HCT116 (cell line): ENCODE measurements around the gene MRPL16. TPM values are rescaled to one million over a fixed set of nuclear protein-coding genes. Genes with fewer than 3 reads are reported as not detected.

ENCODE experiments used
- ATAC-seq: fragments of 200-7000 bp; cut with Tn5 transposase; 2 replicates; pipeline ENCODE4 v1.9.1; 2020; ENCODE audit warnings: mild to moderate bottlenecking, moderate library complexity
- BruUV-seq: library from RNA; stranded (reverse); fragments of 400-500 nt; replicated peaks from 2 replicates; lab custom pipeline; 2021; lab: Mats Ljungman, UMichigan
- CTCF ChIA-PET: fragments of 300-600 bp; sonication (Branson Sonifier 250); formaldehyde crosslinking; loops from one replicate; lab custom pipeline; 2021; ENCODE audit warnings: antibody characterized with exemption; lab: Charles Lee
- POLR2A ChIA-PET: fragments of 300-600, 350-600 bp; sonication (Branson Sonifier 250); formaldehyde crosslinking; loops from one replicate; lab custom pipeline; 2021; ENCODE audit warnings: antibody characterized with exemption; lab: Charles Lee
- RAD21 ChIA-PET, 2 experiments: fragments of 300-600 bp; sonication (Branson Sonifier 250); formaldehyde crosslinking; loops; one replicate each; lab custom pipeline; 2023; ENCODE audit warnings: low total read pairs in 2 of 2; ENCODE audit not compliant: uncharacterized antibody in 2 of 2, unreplicated experiment in 2 of 2, low non-redundant PET in 1 of 2; lab: Charles Lee
- DNase-seq: peaks from one replicate; pipeline ENCODE4 v3.0.0-alpha.2; 2010; ENCODE audit warnings: low read depth, low spot score
- H2AFZ ChIP-seq: fragments of 200-600 bp; shearing (Covaris generic), sonication (generic); 2 replicates; pipeline ENCODE4 v1.6.1; 2017; ENCODE audit warnings: low read depth, mixed run types, mixed read lengths, antibody characterized with exemption, low read length; ENCODE audit not compliant: poor library complexity, severe bottlenecking
- H3K27ac ChIP-seq: 2 replicates; pipeline ENCODE4 v1.5.1; 2012; ENCODE audit warnings: low read depth, low read length
- H3K27me3 ChIP-seq: fragments of 200-600 bp; sonication (generic); 2 replicates; pipeline ENCODE4 v1.6.1; 2016; ENCODE audit warnings: mixed run types, low read length, mixed read lengths; ENCODE audit not compliant: insufficient read depth
- H3K36me3 ChIP-seq, 2 experiments: fragments of 200-500 bp in 1 of 2; fragments of 200-600 bp in 1 of 2; sonication (Bioruptor generic) in 1 of 2; sonication (generic) in 1 of 2; 2 replicates each; pipeline versions ENCODE4 v1.5.1 to v1.6.1; 2014 to 2016; ENCODE audit warnings: low read length in 2 of 2, inconsistent platforms in 1 of 2, mixed read lengths in 1 of 2, mixed run types in 1 of 2; ENCODE audit not compliant: insufficient read depth in 2 of 2, control insufficient read depth in 1 of 2
- H3K4me1 ChIP-seq, 2 experiments: fragments of 200-600 bp in 1 of 2; sonication (generic) in 1 of 2; 2 replicates each; pipeline versions ENCODE4 v1.5.1 to v1.6.1; 2012 to 2017; ENCODE audit warnings: low read length in 2 of 2, inconsistent platforms in 1 of 2, mild to moderate bottlenecking in 1 of 2, mixed read lengths in 1 of 2, mixed run types in 1 of 2, moderate library complexity in 1 of 2; ENCODE audit not compliant: insufficient read depth in 2 of 2, control insufficient read depth in 1 of 2
- H3K4me2 ChIP-seq: fragments of 200-600 bp; sonication (generic); 2 replicates; pipeline ENCODE4 v1.6.1; 2017; ENCODE audit warnings: mixed run types, low read length, mixed read lengths
- H3K4me3 ChIP-seq, 2 experiments: fragments of 200-600 bp in 1 of 2; sonication (generic) in 1 of 2; replicated peaks in 1 of 2; 2 replicates each; pipeline ENCODE4 v1.5.1; 2011 to 2016; ENCODE audit warnings: low read length in 2 of 2, control low read depth in 1 of 2, low read depth in 1 of 2, mild to moderate bottlenecking in 1 of 2, mixed read lengths in 1 of 2, mixed run types in 1 of 2
- H3K79me2 ChIP-seq: fragments of 200-600 bp; sonication (generic); 2 replicates; pipeline ENCODE4 v1.6.1; 2017; ENCODE audit warnings: mild to moderate bottlenecking, mixed run types, low read length, moderate library complexity, mixed read lengths; ENCODE audit not compliant: insufficient read depth
- H3K9ac ChIP-seq: fragments of 200-600 bp; sonication (generic); 2 replicates; pipeline ENCODE4 v1.6.1; 2016; ENCODE audit warnings: low read length, mixed read lengths
- H3K9me2 ChIP-seq: fragments of 200-600 bp; sonication (generic), shearing (Covaris generic); 2 replicates; pipeline ENCODE4 v1.6.1; 2017; ENCODE audit warnings: mixed run types, mild to moderate bottlenecking, moderate library complexity; ENCODE audit not compliant: insufficient read depth
- H3K9me3 ChIP-seq, 2 experiments: fragments of 200-500 bp in 1 of 2; fragments of 200-600 bp in 1 of 2; sonication (Bioruptor generic) in 1 of 2; sonication (generic) in 1 of 2; 2 replicates each; pipeline ENCODE4 v1.6.1; 2014 to 2017; ENCODE audit warnings: low read length in 2 of 2, mixed read lengths in 2 of 2, inconsistent platforms in 1 of 2, low read depth in 1 of 2, mild to moderate bottlenecking in 1 of 2, mixed run types in 1 of 2, moderate library complexity in 1 of 2; ENCODE audit not compliant: control insufficient read depth in 1 of 2, insufficient read depth in 1 of 2
- H4K20me1 ChIP-seq: fragments of 200-600 bp; sonication (generic), shearing (Covaris generic); 2 replicates; pipeline ENCODE4 v1.6.1; 2017; ENCODE audit warnings: mixed run types, mild to moderate bottlenecking, moderate library complexity; ENCODE audit not compliant: insufficient read depth
- EGR1 ChIP-seq: IDR thresholded peaks from 2 replicates; pipeline ENCODE4 v1.6.1; 2012; ENCODE audit warnings: low read depth
- ELF1 ChIP-seq: IDR thresholded peaks from 2 replicates; pipeline ENCODE4 v1.6.1; 2012; ENCODE audit warnings: low read depth, borderline replicate concordance
- EZH2phosphoT487 ChIP-seq: fragments of 200-600 bp; IDR thresholded peaks from 2 replicates; pipeline ENCODE4 v1.6.1; 2018; ENCODE audit warnings: antibody characterized with exemption, borderline replicate concordance
- JUND ChIP-seq: IDR thresholded peaks from 2 replicates; pipeline ENCODE4 v1.6.1; 2012
- POLR2AphosphoS5 ChIP-seq: IDR thresholded peaks from 2 replicates; pipeline ENCODE4 v1.6.1; 2011; ENCODE audit warnings: mild to moderate bottlenecking, low read depth, low read length, moderate library complexity
- RAD21 ChIP-seq: IDR thresholded peaks from 2 replicates; pipeline ENCODE4 v1.6.1; 2012; ENCODE audit warnings: low read depth, mild to moderate bottlenecking
- SP1 ChIP-seq: IDR thresholded peaks from 2 replicates; pipeline ENCODE4 v1.6.1; 2012; ENCODE audit warnings: low read depth
- SRF ChIP-seq: IDR thresholded peaks from 2 replicates; pipeline ENCODE4 v1.6.1; 2012; ENCODE audit warnings: low read depth
- YY1 ChIP-seq: IDR thresholded peaks from 2 replicates; pipeline ENCODE4 v1.6.1; 2011; ENCODE audit warnings: low read length, low read depth, moderate library complexity, mild to moderate bottlenecking; ENCODE audit not compliant: insufficient replicate concordance; ENCODE audit errors: extremely low read depth
- ZNF274 ChIP-seq: fragments of 200-500 bp; sonication (Bioruptor generic); IDR thresholded peaks from 2 replicates; pipeline ENCODE4 v1.6.1; 2014; ENCODE audit warnings: mild to moderate bottlenecking, low read depth, low read length, inconsistent platforms
- intact Hi-C: fragments of 100-400 bp; cut with micrococcal nuclease; formaldehyde crosslinking; loops from 2 replicates; pipeline ENCODE4 v1.10.0; 2022
- total RNA-seq: library from RNA; stranded (reverse); gene quantifications from one replicate; pipeline ENCODE4 v1.2.1, GENCODE V29; 2021; ENCODE audit not compliant: unreplicated experiment
- TF ChIP-seq, protein P1 (sequence below): IDR thresholded peaks from 2 replicates; pipeline ENCODE4 v1.6.1; 2012
- TF ChIP-seq, protein P2 (sequence below): IDR thresholded peaks from 2 replicates; pipeline ENCODE4 v1.6.1; 2012
- TF ChIP-seq, protein P3 (sequence below): IDR thresholded peaks from 2 replicates; pipeline ENCODE4 v1.6.1; 2011; ENCODE audit warnings: mild to moderate bottlenecking, low read length, moderate library complexity; ENCODE audit not compliant: insufficient replicate concordance; ENCODE audit errors: extremely low read depth
- TF ChIP-seq, protein P4 (sequence below), 3 experiments: fragments of 200-600 bp in 1 of 3; sonication (generic) in 1 of 3; IDR thresholded peaks in 2 of 3; conservative IDR thresholded peaks in 1 of 3; 2 replicates each; pipeline ENCODE4 v1.5.1; 2012 to 2017; ENCODE audit warnings: low read depth in 2 of 3, low read length in 2 of 3, antibody characterized with exemption in 1 of 3, borderline replicate concordance in 1 of 3, control low read depth in 1 of 3, mild to moderate bottlenecking in 1 of 3, mixed read lengths in 1 of 3, mixed run types in 1 of 3, moderate library complexity in 1 of 3; ENCODE audit not compliant: insufficient read depth in 1 of 3

The MRPL16 gene
- total RNA-seq, 1 experiment from 2014 or later = 61.0 TPM

DNA sequence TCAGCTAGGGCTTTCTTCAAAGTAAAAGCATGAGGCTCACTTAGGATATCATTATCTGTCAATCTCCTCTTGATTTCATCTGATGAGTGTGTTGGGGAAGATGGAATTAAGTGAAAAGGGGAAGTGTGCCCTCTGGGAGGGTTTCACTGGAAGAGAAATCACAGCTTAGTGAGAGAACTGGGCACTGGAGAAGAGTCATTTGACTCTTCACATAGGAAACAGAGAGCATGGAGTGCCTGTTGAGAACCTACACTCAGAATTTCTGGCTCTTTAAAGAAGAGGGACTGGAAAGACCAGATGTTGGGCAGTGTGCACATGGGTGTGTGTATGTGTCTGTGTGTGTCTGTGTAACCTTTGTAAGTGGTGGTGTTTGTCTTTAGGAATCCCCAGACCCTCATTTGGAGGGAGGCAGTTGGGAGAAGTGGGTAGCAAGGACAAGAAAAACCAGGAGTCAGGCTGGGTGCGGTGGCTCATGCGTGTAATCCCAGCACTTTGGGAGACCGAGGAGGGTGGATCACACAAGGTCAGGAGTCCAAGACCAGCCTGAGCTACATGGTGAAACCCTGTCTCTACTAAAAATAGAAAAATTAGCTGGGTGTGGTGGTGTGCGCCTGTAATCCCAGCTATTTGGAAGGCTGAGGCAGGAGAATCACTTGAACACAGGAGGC, 45.4 kb downstream of the MRPL16 start:
- no peaks in the 10 kb centered on the region for H3K27me3 ChIP-seq
- intact Hi-C loops = no loop called here
- POLR2A ChIA-PET = no interaction called here
- BruUV-seq = no TSS peak
- no peak overlapping the region for H3K4me3 ChIP-seq
- CTCF ChIA-PET = no interaction called here
- DNase-seq (no peak), ATAC-seq (no peak)
- no peak overlapping the region for H3K27ac ChIP-seq
- H3K36me3 ChIP-seq = no peaks in the 10 kb centered on the region
- no peaks in the 10 kb centered on the region for H3K9me3 ChIP-seq
- peaks cover 0 to 5% of the 10 kb centered on the region in 2 experiments; a peak in 1 of 4 replicates for H3K4me1 ChIP-seq
- no peak overlapping the region for H3K9ac ChIP-seq
- H3K9me2 ChIP-seq = no peaks in the 10 kb centered on the region
- peaks cover 87% of the 10 kb centered on the region for H3K79me2 ChIP-seq
- H4K20me1 ChIP-seq = no peaks in the 10 kb centered on the region
- no peak overlapping the region for H3K4me2 ChIP-seq
- TF ChIP-seq, protein P1, sequence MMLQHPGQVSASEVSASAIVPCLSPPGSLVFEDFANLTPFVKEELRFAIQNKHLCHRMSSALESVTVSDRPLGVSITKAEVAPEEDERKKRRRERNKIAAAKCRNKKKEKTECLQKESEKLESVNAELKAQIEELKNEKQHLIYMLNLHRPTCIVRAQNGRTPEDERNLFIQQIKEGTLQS = no peak
- TF ChIP-seq, all 23 proteins: peak for 0
- RAD21 ChIA-PET = no interaction called here
- no peak overlapping the region for H2AFZ ChIP-seq

DNA sequence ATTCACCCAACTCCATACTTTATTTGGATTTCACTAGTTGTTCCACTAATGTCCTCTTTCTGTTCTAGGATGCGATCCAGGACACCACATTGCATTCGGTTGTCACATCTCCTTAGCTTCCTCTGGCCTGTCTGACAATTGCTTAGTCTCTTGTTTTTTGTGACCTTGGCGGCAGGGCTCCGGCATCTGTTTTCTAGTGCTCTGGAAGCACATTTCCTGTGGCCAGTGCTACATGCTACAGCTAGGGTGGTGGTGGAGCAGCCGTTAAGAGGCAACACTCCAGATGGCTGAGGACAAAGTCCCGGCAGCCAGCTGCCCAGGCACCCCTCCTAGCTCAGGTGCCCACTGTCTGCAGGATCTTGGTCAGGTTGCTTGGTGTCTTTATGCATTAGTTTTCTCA, 48.6 kb downstream of the MRPL16 start:
- H3K4me2 ChIP-seq = no peak overlapping the region
- no peak overlapping the region for H3K4me3 ChIP-seq
- ChIA-PET RAD21 (no interaction called here), CTCF (no interaction called here)
- peaks cover 4 to 11% of the 10 kb centered on the region in 2 experiments for H3K4me1 ChIP-seq
- H3K79me2 ChIP-seq = peaks cover 89% of the 10 kb centered on the region
- H3K27me3 ChIP-seq = no peaks in the 10 kb centered on the region
- no peak for ATAC-seq
- H3K36me3 ChIP-seq = no peaks in the 10 kb centered on the region
- no peak for DNase-seq
- no peak overlapping the region for H3K27ac ChIP-seq
- TF ChIP-seq, protein P1 = no peak
- TF ChIP-seq ZNF274 (no peak), POLR2AphosphoS5 (no peak), EGR1 (no peak), RAD21 (no peak), SP1 (no peak), YY1 (no peak), ELF1 (no peak), SRF (no peak), JUND (no peak), EZH2phosphoT487 (no peak)
- TF ChIP-seq, protein P2, sequence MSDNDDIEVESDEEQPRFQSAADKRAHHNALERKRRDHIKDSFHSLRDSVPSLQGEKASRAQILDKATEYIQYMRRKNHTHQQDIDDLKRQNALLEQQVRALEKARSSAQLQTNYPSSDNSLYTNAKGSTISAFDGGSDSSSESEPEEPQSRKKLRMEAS = no peak
- TF ChIP-seq, protein P3, sequence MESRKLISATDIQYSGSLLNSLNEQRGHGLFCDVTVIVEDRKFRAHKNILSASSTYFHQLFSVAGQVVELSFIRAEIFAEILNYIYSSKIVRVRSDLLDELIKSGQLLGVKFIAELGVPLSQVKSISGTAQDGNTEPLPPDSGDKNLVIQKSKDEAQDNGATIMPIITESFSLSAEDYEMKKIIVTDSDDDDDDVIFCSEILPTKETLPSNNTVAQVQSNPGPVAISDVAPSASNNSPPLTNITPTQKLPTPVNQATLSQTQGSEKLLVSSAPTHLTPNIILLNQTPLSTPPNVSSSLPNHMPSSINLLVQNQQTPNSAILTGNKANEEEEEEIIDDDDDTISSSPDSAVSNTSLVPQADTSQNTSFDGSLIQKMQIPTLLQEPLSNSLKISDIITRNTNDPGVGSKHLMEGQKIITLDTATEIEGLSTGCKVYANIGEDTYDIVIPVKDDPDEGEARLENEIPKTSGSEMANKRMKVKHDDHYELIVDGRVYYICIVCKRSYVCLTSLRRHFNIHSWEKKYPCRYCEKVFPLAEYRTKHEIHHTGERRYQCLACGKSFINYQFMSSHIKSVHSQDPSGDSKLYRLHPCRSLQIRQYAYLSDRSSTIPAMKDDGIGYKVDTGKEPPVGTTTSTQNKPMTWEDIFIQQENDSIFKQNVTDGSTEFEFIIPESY = no peak
- TF ChIP-seq, protein P4, sequence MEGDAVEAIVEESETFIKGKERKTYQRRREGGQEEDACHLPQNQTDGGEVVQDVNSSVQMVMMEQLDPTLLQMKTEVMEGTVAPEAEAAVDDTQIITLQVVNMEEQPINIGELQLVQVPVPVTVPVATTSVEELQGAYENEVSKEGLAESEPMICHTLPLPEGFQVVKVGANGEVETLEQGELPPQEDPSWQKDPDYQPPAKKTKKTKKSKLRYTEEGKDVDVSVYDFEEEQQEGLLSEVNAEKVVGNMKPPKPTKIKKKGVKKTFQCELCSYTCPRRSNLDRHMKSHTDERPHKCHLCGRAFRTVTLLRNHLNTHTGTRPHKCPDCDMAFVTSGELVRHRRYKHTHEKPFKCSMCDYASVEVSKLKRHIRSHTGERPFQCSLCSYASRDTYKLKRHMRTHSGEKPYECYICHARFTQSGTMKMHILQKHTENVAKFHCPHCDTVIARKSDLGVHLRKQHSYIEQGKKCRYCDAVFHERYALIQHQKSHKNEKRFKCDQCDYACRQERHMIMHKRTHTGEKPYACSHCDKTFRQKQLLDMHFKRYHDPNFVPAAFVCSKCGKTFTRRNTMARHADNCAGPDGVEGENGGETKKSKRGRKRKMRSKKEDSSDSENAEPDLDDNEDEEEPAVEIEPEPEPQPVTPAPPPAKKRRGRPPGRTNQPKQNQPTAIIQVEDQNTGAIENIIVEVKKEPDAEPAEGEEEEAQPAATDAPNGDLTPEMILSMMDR (IDR thresholded peaks at IDR 0.05 in 2 of 3, conservative IDR thresholded peaks at IDR 0.05 in 1 of 3; ENCODE audit: borderline replicate concordance in 1 of 3, insufficient read depth in 1 of 3, low read depth in 2 of 3, low read length in 2 of 3) = no peak
- TF ChIP-seq, all 23 proteins: peak for 0
- no TSS peak for BruUV-seq
- Histone ChIP-seq H3K9me3 (no peaks in the 10 kb centered on the region), H4K20me1 (no peaks in the 10 kb centered on the region), H2AFZ (no peak overlapping the region), H3K9ac (no peak overlapping the region), H3K9me2 (no peaks in the 10 kb centered on the region)
- intact Hi-C loops = no loop called here
- POLR2A ChIA-PET = no interaction called here
